B cell (primary cell): Measurements from ENCODE around the gene MRPS27. TPM values are rescaled to one million over a fixed set of nuclear protein-coding genes. Genes with fewer than 3 reads are reported as not detected.

ENCODE experiments used
- ATAC-seq: fragments of 200-7000 bp; cut with Tn5 transposase; one replicate; pipeline ENCODE4 v1.10.0; 2021; ENCODE audit warnings: low read depth, mild to moderate bottlenecking, moderate number of reproducible peaks, moderate library complexity
- CTCF ChIA-PET: fragments of 350-600 bp; sonication (Branson Sonifier 250); formaldehyde crosslinking; loops from one replicate; lab custom pipeline; 2021; ENCODE audit warnings: antibody characterized with exemption, inconsistent platforms; lab: Charles Lee
- POLR2A ChIA-PET: fragments of 350-600 bp; sonication (Branson Sonifier 250); formaldehyde crosslinking; loops from one replicate; lab custom pipeline; 2021; ENCODE audit warnings: antibody characterized with exemption; lab: Charles Lee
- DNase-seq: peaks from one replicate; pipeline ENCODE4 v3.0.0; 2013
- H2AFZ ChIP-seq: 2 replicates; pipeline ENCODE4 v1.6.1; 2012; ENCODE audit warnings: mild to moderate bottlenecking, low read depth, low read length; ENCODE audit not compliant: insufficient read depth, poor library complexity, severe bottlenecking
- H3K27ac ChIP-seq, 2 donors: 1 replicate in 1 of 2; 2 replicates in 1 of 2; pipeline ENCODE4 v1.5.1; 2012 to 2013; ENCODE audit warnings: low read length in 2 of 2, mild to moderate bottlenecking in 2 of 2, moderate library complexity in 1 of 2
- H3K27me3 ChIP-seq, 4 experiments: fragments of 200-600 bp in 1 of 4; sonication (generic) in 1 of 4; replicated peaks in 1 of 4; 1 replicate in 2 of 4; 2 replicates in 2 of 4; pipeline versions ENCODE4 v1.6.1 to v1.7.0; 2013 to 2016; ENCODE audit warnings: low read length in 3 of 4, mild to moderate bottlenecking in 2 of 4, mixed read lengths in 1 of 4, moderate library complexity in 1 of 4; ENCODE audit not compliant: insufficient read depth in 4 of 4, control insufficient read depth in 3 of 4; ENCODE audit errors: control extremely low read depth in 1 of 4
- H3K36me3 ChIP-seq, 2 experiments: replicated peaks in 1 of 2; 1 replicate in 1 of 2; 2 replicates in 1 of 2; pipeline versions ENCODE4 v1.6.1 to v1.7.1; 2013; ENCODE audit warnings: low read length in 1 of 2; ENCODE audit not compliant: insufficient read depth in 2 of 2, control insufficient read depth in 1 of 2; ENCODE audit errors: control extremely low read depth in 1 of 2, extremely low read depth in 1 of 2
- H3K4me1 ChIP-seq, 2 donors: fragments of 200-600 bp in 1 of 2; sonication (generic) in 1 of 2; 1 replicate in 1 of 2; 2 replicates in 1 of 2; pipeline versions ENCODE4 v1.5.1 to v1.6.1; 2013 to 2017; ENCODE audit warnings: low read length in 2 of 2; ENCODE audit not compliant: control insufficient read depth in 2 of 2, insufficient read depth in 2 of 2
- H3K4me2 ChIP-seq: replicated peaks from 2 replicates; pipeline ENCODE3; 2012; ENCODE audit warnings: mild to moderate bottlenecking, low read depth, low read length; ENCODE audit not compliant: poor library complexity, severe bottlenecking
- H3K4me3 ChIP-seq, 5 experiments: fragments of 200-600 bp in 1 of 5; sonication (generic) in 1 of 5; 1 replicate in 3 of 5; 2 replicates in 2 of 5; pipeline versions ENCODE4 v1.5.1 to v1.7.0; 2011 to 2016; ENCODE audit warnings: low read length in 4 of 5, mild to moderate bottlenecking in 4 of 5, low read depth in 2 of 5, control low read depth in 1 of 5, moderate library complexity in 1 of 5; ENCODE audit not compliant: insufficient read depth in 1 of 5; ENCODE audit errors: control extremely low read depth in 1 of 5, extremely low read depth in 1 of 5
- H3K79me2 ChIP-seq: fragments of 200-600 bp; sonication (generic); one replicate; pipeline ENCODE4 v1.6.0; 2016; ENCODE audit warnings: low read length; ENCODE audit not compliant: control insufficient read depth, insufficient read depth
- H3K9ac ChIP-seq: fragments of 200-600 bp; sonication (generic); 2 replicates; pipeline ENCODE4 v1.6.1; 2017; ENCODE audit warnings: mild to moderate bottlenecking, low read length, moderate library complexity
- H3K9me3 ChIP-seq, 3 donors: one replicate each; pipeline versions ENCODE4 v1.6.1 to v1.7.1; 2013; ENCODE audit warnings: low read length in 2 of 3; ENCODE audit not compliant: control insufficient read depth in 2 of 3, insufficient read depth in 1 of 3; ENCODE audit errors: control extremely low read depth in 1 of 3
- H4K20me1 ChIP-seq: 2 replicates; pipeline ENCODE4 v1.6.0; 2012; ENCODE audit warnings: mild to moderate bottlenecking, low read length; ENCODE audit not compliant: insufficient read depth, control insufficient read depth, poor library complexity, severe bottlenecking
- H3K27ac Mint-ChIP-seq: one replicate; pipeline ENCODE4 v1.8.0; 2021; ENCODE audit warnings: mixed read lengths
- H3K27me3 Mint-ChIP-seq: one replicate; pipeline ENCODE4 v1.8.0; 2021; ENCODE audit warnings: mixed read lengths
- H3K4me1 Mint-ChIP-seq: one replicate; pipeline ENCODE4 v1.8.0; 2021; ENCODE audit warnings: mixed read lengths
- H3K4me3 Mint-ChIP-seq: one replicate; pipeline ENCODE4 v1.8.0; 2021; ENCODE audit warnings: mixed read lengths
- H3K9me3 Mint-ChIP-seq: one replicate; pipeline ENCODE4 v1.8.0; 2022; ENCODE audit warnings: mixed read lengths; ENCODE audit not compliant: insufficient read depth
- EZH2 ChIP-seq: IDR thresholded peaks from 2 replicates; pipeline ENCODE4 v1.6.1; 2012; ENCODE audit warnings: borderline replicate concordance, low read depth, mild to moderate bottlenecking, moderate library complexity, low read length; ENCODE audit not compliant: insufficient read depth, poor library complexity, severe bottlenecking
- WGBS: methylation state at CpG from one replicate; pipeline ENCODE4 v1.1.5; 2013; ENCODE audit warnings: missing lambda C conversion rate; ENCODE audit not compliant: insufficient coverage; 5-methylcytosine and 5-hydroxymethylcytosine counted together
- intact Hi-C: fragments of 100-400 bp; cut with micrococcal nuclease; formaldehyde crosslinking; loops from one replicate; pipeline ENCODE4 v1.10.0; 2022
- polyA plus RNA-seq: library from polyadenylated mRNA; depleted of rRNA; stranded (reverse); fragments of >200 nt; gene quantifications from 2 replicates; pipeline ENCODE4 v1.2.3, GENCODE V29; 2012
- total RNA-seq, 2 donors: library from RNA; stranded (reverse); fragments of 120-200 nt in 1 of 2; gene quantifications; 1 replicate in 1 of 2; 2 replicates in 1 of 2; pipeline versions ENCODE4 v1.2.3 to v1.2.4, GENCODE V29; 2013 to 2022
- TF ChIP-seq, protein P1 (sequence below): fragments of 200-600 bp; IDR thresholded peaks from one replicate; pipeline ENCODE4 v1.8.0; 2022; ENCODE audit warnings: antibody characterized with exemption, mild to moderate bottlenecking

The MRPS27 gene
- total and polyA plus RNA-seq, 2 donors (not counting 1 experiment from before 2014, with no cell fraction given), result 33.4 to 58.3 TPM

DNA sequence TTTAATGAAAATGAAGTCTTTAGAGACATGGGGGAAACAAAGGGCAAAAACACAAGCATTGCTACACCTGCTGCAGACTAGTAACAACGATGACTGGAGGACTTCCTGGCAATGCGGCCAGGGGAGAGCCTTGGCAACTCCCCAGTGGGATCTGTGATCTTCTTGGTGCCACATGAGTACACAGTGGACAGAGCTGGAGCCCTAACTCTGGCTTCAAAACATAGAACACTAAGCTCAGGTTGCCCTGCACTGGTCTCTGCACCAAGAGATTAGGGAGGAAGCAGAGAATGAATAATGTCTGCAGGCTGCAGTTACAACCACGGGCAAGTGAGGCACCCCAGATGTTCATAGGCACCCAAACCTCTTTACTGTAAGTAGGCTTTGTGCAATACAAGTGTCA lies 91.1 kb downstream of the MRPS27 start:
- H4K20me1 ChIP-seq, result no peaks in the 10 kb centered on the region
- TF ChIP-seq, protein P1, sequence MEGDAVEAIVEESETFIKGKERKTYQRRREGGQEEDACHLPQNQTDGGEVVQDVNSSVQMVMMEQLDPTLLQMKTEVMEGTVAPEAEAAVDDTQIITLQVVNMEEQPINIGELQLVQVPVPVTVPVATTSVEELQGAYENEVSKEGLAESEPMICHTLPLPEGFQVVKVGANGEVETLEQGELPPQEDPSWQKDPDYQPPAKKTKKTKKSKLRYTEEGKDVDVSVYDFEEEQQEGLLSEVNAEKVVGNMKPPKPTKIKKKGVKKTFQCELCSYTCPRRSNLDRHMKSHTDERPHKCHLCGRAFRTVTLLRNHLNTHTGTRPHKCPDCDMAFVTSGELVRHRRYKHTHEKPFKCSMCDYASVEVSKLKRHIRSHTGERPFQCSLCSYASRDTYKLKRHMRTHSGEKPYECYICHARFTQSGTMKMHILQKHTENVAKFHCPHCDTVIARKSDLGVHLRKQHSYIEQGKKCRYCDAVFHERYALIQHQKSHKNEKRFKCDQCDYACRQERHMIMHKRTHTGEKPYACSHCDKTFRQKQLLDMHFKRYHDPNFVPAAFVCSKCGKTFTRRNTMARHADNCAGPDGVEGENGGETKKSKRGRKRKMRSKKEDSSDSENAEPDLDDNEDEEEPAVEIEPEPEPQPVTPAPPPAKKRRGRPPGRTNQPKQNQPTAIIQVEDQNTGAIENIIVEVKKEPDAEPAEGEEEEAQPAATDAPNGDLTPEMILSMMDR, result no peak
- no peak for TF ChIP-seq EZH2
- no peak for DNase-seq
- Mint-ChIP-seq H3K4me3 (no peak overlapping the region), H3K9me3 (no peaks in the 10 kb centered on the region), H3K4me1 (peaks cover 8% of the 10 kb centered on the region), H3K27me3 (no peaks in the 10 kb centered on the region), H3K27ac (no peak overlapping the region)
- H3K9me3 ChIP-seq, result no peaks in the 10 kb centered on the region
- H3K36me3 ChIP-seq, result peaks cover 15 to 74% of the 10 kb centered on the region in 2 experiments
- H3K4me3 ChIP-seq, result no peak overlapping the region
- no peak overlapping the region for H2AFZ ChIP-seq
- H3K79me2 ChIP-seq, result no peaks in the 10 kb centered on the region
- WGBS, result 100% methylated on average over 2 of the region's 3 CpGs
- H3K4me2 ChIP-seq, result no peak overlapping the region
- no peak overlapping the region for H3K9ac ChIP-seq
- H3K4me1 ChIP-seq, result no peaks in the 10 kb centered on the region
- H3K27me3 ChIP-seq, result no peaks in the 10 kb centered on the region
- ATAC-seq, result no peak
- no peak overlapping the region for H3K27ac ChIP-seq
- intact Hi-C loops, result no loop called here
- ChIA-PET POLR2A (no interaction called here), CTCF (no interaction called here)

DNA sequence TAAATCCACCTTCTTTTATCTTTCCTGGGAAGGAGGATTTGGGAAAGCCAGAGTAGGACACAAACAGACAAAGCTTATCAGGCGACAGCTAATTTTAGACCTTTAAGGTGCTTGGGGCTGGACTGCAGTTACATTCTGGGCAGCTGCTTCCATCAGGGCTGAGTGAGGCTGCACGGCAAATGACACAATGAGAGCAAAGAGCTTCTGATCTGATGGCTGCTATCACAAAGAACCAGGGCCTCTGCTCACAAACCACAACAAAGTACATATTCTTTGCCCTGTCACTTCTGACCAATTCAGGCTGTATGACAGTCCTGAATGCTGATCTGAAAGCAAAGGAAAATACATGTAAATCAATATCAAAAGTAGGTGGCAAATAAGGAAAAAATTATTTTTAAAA lies 93.1 kb downstream of the MRPS27 start:
- Mint-ChIP-seq H3K4me1 (no peaks in the 10 kb centered on the region), H3K27me3 (no peaks in the 10 kb centered on the region), H3K27ac (no peak overlapping the region), H3K9me3 (no peaks in the 10 kb centered on the region), H3K4me3 (no peak overlapping the region)
- ChIA-PET POLR2A (no interaction called here), CTCF (no interaction called here)
- H3K27ac ChIP-seq, result no peak overlapping the region
- no peaks in the 10 kb centered on the region for H3K27me3 ChIP-seq
- H3K9me3 ChIP-seq, result no peaks in the 10 kb centered on the region
- no peaks in the 10 kb centered on the region for H3K4me1 ChIP-seq
- H3K79me2 ChIP-seq, result no peaks in the 10 kb centered on the region
- H3K4me3 ChIP-seq, result no peak overlapping the region
- H4K20me1 ChIP-seq, result no peaks in the 10 kb centered on the region
- intact Hi-C loops, result no loop called here
- no peak overlapping the region for H3K4me2 ChIP-seq
- 100% methylated on average over 2 of the region's 2 CpGs for WGBS
- peaks cover 14 to 84% of the 10 kb centered on the region in 2 experiments for H3K36me3 ChIP-seq
- ATAC-seq (no peak), DNase-seq (no peak)
- H2AFZ ChIP-seq, result no peak overlapping the region
- TF ChIP-seq, protein P1, result no peak
- no peak for TF ChIP-seq EZH2
- no peak overlapping the region for H3K9ac ChIP-seq
